ENCODE measurements around the gene KRTAP6-3. TPM values are rescaled to one million over a fixed set of nuclear protein-coding genes. Genes with fewer than 3 reads are reported as not detected.
A peak's percentile ranks its signal among the peaks of the same experiment; 100 is the strongest.

KRTAP6-3 gene, protein sequence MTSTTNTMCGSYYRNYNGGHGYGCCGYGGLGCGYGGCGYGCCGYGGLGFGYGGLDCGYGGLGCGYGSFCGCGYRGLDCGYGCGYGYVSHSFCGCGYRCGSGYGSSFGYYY
- total RNA-seq (not detected), polyA plus RNA-seq (not detected)
- long read RNA-seq, donor 1, result 0 reads
- long read RNA-seq, donor 2, result 0 reads
- long read RNA-seq, donor 3, result 0 reads

GRCh38 chr21:30592140-30592539 is at the start of gene KRTAP6-3:
Gene KRTAP6-3 (plus strand): TSS chr21:30592440. CDS start chr21:30592446, 6 bp downstream.
- no peaks in the 10 kb centered on the region for H3K36me3 ChIP-seq
- no peaks in the 10 kb centered on the region for H3K4me1 ChIP-seq
- no peak within 1 kb of the TSS for H3K27ac ChIP-seq
- DNase-seq (no peak), ATAC-seq (peak in 1 of 4 donors; percentile 27)
- no peak within 1 kb of the TSS for H3K4me3 ChIP-seq
- 85 to 97% (median 88%) methylated on average over 4 of the region's 4 CpGs for WGBS, 4 donors
- no peaks in the 10 kb centered on the region for H3K27me3 ChIP-seq
- intact Hi-C loops (cut with DNase I), result no loop called here
- TF ChIP-seq, protein P1, sequence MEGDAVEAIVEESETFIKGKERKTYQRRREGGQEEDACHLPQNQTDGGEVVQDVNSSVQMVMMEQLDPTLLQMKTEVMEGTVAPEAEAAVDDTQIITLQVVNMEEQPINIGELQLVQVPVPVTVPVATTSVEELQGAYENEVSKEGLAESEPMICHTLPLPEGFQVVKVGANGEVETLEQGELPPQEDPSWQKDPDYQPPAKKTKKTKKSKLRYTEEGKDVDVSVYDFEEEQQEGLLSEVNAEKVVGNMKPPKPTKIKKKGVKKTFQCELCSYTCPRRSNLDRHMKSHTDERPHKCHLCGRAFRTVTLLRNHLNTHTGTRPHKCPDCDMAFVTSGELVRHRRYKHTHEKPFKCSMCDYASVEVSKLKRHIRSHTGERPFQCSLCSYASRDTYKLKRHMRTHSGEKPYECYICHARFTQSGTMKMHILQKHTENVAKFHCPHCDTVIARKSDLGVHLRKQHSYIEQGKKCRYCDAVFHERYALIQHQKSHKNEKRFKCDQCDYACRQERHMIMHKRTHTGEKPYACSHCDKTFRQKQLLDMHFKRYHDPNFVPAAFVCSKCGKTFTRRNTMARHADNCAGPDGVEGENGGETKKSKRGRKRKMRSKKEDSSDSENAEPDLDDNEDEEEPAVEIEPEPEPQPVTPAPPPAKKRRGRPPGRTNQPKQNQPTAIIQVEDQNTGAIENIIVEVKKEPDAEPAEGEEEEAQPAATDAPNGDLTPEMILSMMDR (IDR thresholded peaks at IDR 0.05), result no peak
- TF ChIP-seq POLR2A (IDR thresholded peaks at IDR 0.05), result no peak
- H3K9me3 ChIP-seq, result no peaks in the 10 kb centered on the region

DNA sequence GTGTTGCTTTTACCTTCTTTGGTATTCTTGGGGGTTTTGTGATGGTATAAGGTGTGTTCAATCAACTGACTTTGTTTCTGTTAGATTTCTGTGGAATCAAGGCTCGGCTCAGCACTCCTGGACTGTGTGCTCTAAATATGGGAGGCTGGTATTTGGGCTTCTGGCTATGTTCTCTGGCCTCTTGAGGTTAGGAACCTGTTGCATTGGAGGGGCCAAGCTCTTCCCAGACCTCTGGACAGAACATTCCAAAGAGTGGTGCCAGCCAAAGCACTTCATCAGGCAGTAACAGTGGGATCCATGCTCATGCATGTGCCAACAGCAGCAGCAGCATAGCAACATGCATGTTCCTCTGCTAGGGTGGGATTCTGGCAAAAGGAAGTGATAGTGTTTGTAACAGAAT is 39.5 kb upstream of the KRTAP6-3 start:
- Histone ChIP-seq H3K4me3 (no peak overlapping the region), H3K4me1 (no peaks in the 10 kb centered on the region), H3K9me3 (peaks cover 0 to 12% (median 0%) of the 10 kb centered on the region in 12 donors), H3K27me3 (no peaks in the 10 kb centered on the region), H3K27ac (no peak overlapping the region), H3K36me3 (no peaks in the 10 kb centered on the region)
- intact Hi-C loops (cut with DNase I), result loop anchor here in 1 of 10 donors (5.0 kb wide), 1 partner anchor 140 kb away; no protein-coding TSS in a partner anchor
- no peak for TF ChIP-seq POLR2A (IDR thresholded peaks at IDR 0.05)
- TF ChIP-seq, protein P1 (IDR thresholded peaks at IDR 0.05), result no peak
- WGBS, 4 donors, result 38 to 68% (median 46%) methylated on average over 1 of the region's 1 CpG
- ATAC-seq, result peak in 2 of 4 donors; percentile 65 to 69
- DNase-seq, result no peak

DNA sequence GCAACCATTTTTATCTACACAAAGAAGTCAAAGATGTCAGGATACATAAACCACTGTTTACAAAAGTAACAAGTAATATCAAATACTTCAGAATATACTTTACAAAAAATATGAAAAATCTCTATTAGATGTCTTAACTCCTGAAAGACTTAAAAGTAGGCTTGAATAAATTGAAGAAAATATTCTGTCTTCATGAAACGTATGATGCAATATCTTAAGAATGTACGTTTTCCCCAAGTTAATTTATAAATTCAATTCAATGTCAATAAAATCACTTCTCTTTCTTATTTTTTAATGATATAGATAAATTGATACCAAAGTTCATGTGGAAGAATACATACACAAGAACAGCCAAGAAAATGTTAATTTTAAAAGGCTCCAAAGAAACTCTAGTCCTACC is 37.1 kb upstream of the KRTAP6-3 start:
- intact Hi-C loops (cut with DNase I), result no loop called here
- DNase-seq (no peak), ATAC-seq (no peak)
- no peak overlapping the region for H3K4me3 ChIP-seq
- no peaks in the 10 kb centered on the region for H3K36me3 ChIP-seq
- TF ChIP-seq, protein P1 (IDR thresholded peaks at IDR 0.05), result no peak
- no peak for TF ChIP-seq POLR2A (IDR thresholded peaks at IDR 0.05)
- WGBS, 4 donors, result 56 to 88% (median 82%) methylated on average over 2 of the region's 2 CpGs
- H3K4me1 ChIP-seq, result no peaks in the 10 kb centered on the region
- peaks cover 0 to 12% (median 0%) of the 10 kb centered on the region in 12 donors for H3K9me3 ChIP-seq
- no peaks in the 10 kb centered on the region for H3K27me3 ChIP-seq
- H3K27ac ChIP-seq, result no peak overlapping the region

GRCh38 chr21:30561264-30561895 is 30.9 kb upstream of the KRTAP6-3 start, which contains the start of gene KRTAP19-7:
Gene KRTAP19-7 (minus strand): TSS chr21:30561314. CDS start chr21:30561289, 25 bp downstream.
- WGBS, 4 donors, result 42 to 63% (median 49%) methylated on average over 2 of the region's 2 CpGs

More at GRCh38 chr21:30561264-30561895, 30.9 kb upstream of the KRTAP6-3 start, which contains the start of gene KRTAP19-7:
- intact Hi-C loops (cut with DNase I), result loop anchor here in 1 of 10 donors (10.0 kb wide), 1 partner anchor 77 kb away; the partner anchor contains the start of genes KRTAP19-1 and KRTAP19-2
- no peaks in the 10 kb centered on the region for H3K36me3 ChIP-seq
- H3K27me3 ChIP-seq, result no peaks in the 10 kb centered on the region
- H3K4me1 ChIP-seq, result peaks cover 0 to 5% (median 0%) of the 10 kb centered on the region in 12 donors
- TF ChIP-seq, protein P1 (IDR thresholded peaks at IDR 0.05), result no peak
- TF ChIP-seq POLR2A (IDR thresholded peaks at IDR 0.05), result no peak
- H3K27ac ChIP-seq, result no peak within 1 kb of the TSS
- H3K9me3 ChIP-seq, result no peaks in the 10 kb centered on the region
- ATAC-seq (peak in 2 of 4 donors; percentile 18 to 28), DNase-seq (no peak)
- H3K4me3 ChIP-seq, result no peak within 1 kb of the TSS
